Kidney (tissue), 14 donors: Measurements from ENCODE around the gene DIAPH3. TPM values are rescaled to one million over a fixed set of nuclear protein-coding genes. Genes with fewer than 3 reads are reported as not detected.

Experiments
- DNase-seq, 5 donors: peaks; one replicate each; pipeline ENCODE4 v3.0.0-alpha.2; 2013 to 2020
- FAIRE-seq: peaks from 2 replicates; lab custom pipeline; 2012; peaks lifted over from hg19 to GRCh38; lab: Jason Lieb, UNC
- H3K27ac ChIP-seq, 2 donors: one replicate each; pipeline ENCODE4 v1.7.0; 2013; ENCODE audit warnings: low read depth in 2 of 2, low read length in 2 of 2, inconsistent platforms in 1 of 2
- H3K27me3 ChIP-seq: one replicate; pipeline ENCODE4 v1.7.1; 2013; ENCODE audit warnings: low read length, inconsistent platforms; ENCODE audit not compliant: control insufficient read depth, insufficient read depth
- H3K36me3 ChIP-seq, 3 donors: one replicate each; pipeline versions ENCODE4 v1.7.0 to v1.7.1; 2013; ENCODE audit warnings: low read length in 3 of 3, control low read depth in 1 of 3, inconsistent platforms in 1 of 3; ENCODE audit not compliant: insufficient read depth in 3 of 3, control insufficient read depth in 2 of 3
- H3K4me1 ChIP-seq, 3 donors: one replicate each; pipeline versions ENCODE4 v1.7.0 to v1.7.1; 2013; ENCODE audit warnings: low read length in 3 of 3, inconsistent platforms in 1 of 3, low read depth in 1 of 3; ENCODE audit not compliant: control insufficient read depth in 2 of 3, insufficient read depth in 2 of 3
- H3K4me3 ChIP-seq, 3 donors: one replicate each; pipeline versions ENCODE4 v1.7.0 to v1.8.1; 2013; ENCODE audit warnings: low read length in 3 of 3, control low read depth in 1 of 3, inconsistent platforms in 1 of 3
- H3K9ac ChIP-seq, 3 donors: one replicate each; pipeline versions ENCODE4 v1.7.0 to v1.7.1; 2013; ENCODE audit warnings: low read length in 3 of 3, control low read depth in 1 of 3, inconsistent platforms in 1 of 3
- H3K9me3 ChIP-seq, 3 donors: one replicate each; pipeline versions ENCODE4 v1.7.0 to v1.7.1; 2013; ENCODE audit warnings: low read length in 3 of 3, control low read depth in 1 of 3, inconsistent platforms in 1 of 3; ENCODE audit not compliant: control insufficient read depth in 2 of 3, insufficient read depth in 1 of 3
- CTCF ChIP-seq: IDR thresholded peaks from 3 replicates; pipeline ENCODE4 v1.5.1; 2012; ENCODE audit warnings: mild to moderate bottlenecking, moderate library complexity, borderline replicate concordance; ENCODE audit not compliant: insufficient read depth; ENCODE audit errors: extremely low read depth
- intact Hi-C: fragments of 100-400 bp; cut with DNase I; formaldehyde crosslinking; loops from one replicate; pipeline ENCODE4 v1.11.1; 2022
- polyA plus RNA-seq: library from polyadenylated mRNA; stranded (reverse); fragments of 350-450 nt; fragmentation: Illumina TruSeq; extraction: RNeasy Lipid Tissue Mini Kit (QIAGEN cat#74804); gene quantifications from one replicate; pipeline ENCODE4 v1.2.3, GENCODE V29; 2014; ENCODE audit warnings: low read depth, low replicate concordance; ENCODE audit not compliant: insufficient read depth
- total RNA-seq: library from RNA; stranded (reverse); fragmentation: NEBNext Ultra II Directional; extraction: Animal tissue kit (Norgen Biotek cat#: 25700); gene quantifications from one replicate; pipeline ENCODE4 v1.2.1, GENCODE V29; 2021
- donor health status: control.
- donor health status: control.
- donor health status: control.
- donor health status: control.
- donor health status: control.
- donor health status: DM: yes; HTN: yes; CAD: no.
- donor health status: Normal renal cell carcinoma (clear cell type).

Gene DIAPH3
- total and polyA plus RNA-seq, 2 donors from 2014 or later = 2.0 to 2.7 TPM

- no peak for TF ChIP-seq CTCF
- no peak overlapping the region for H3K9ac ChIP-seq
- no peaks in the 10 kb centered on the region for H3K9me3 ChIP-seq
- intact Hi-C loops = no loop called here
- H3K27me3 ChIP-seq = no peaks in the 10 kb centered on the region
- no peaks in the 10 kb centered on the region for H3K4me1 ChIP-seq
- H3K27ac ChIP-seq = no peak overlapping the region
- no peak for DNase-seq
- no peaks in the 10 kb centered on the region for H3K36me3 ChIP-seq
- H3K4me3 ChIP-seq = no peak overlapping the region
- FAIRE-seq = no peak
Observed at GRCh38 chr13:59706101-59706976, 457.4 kb downstream of the DIAPH3 start.

- no peaks in the 10 kb centered on the region for H3K36me3 ChIP-seq
- FAIRE-seq = no peak
- TF ChIP-seq CTCF = no peak
- no peak for DNase-seq
- no peaks in the 10 kb centered on the region for H3K9me3 ChIP-seq
- no peak overlapping the region for H3K27ac ChIP-seq
- no peak overlapping the region for H3K4me3 ChIP-seq
- no peaks in the 10 kb centered on the region for H3K4me1 ChIP-seq
- intact Hi-C loops = no loop called here
- H3K27me3 ChIP-seq = no peaks in the 10 kb centered on the region
- H3K9ac ChIP-seq = no peak overlapping the region
Observed at GRCh38 chr13:59702269-59702668, 461.5 kb downstream of the DIAPH3 start.

- DNase-seq = no peak
- Histone ChIP-seq H3K4me1 (no peaks in the 10 kb centered on the region), H3K36me3 (no peaks in the 10 kb centered on the region), H3K4me3 (no peak overlapping the region), H3K9me3 (no peaks in the 10 kb centered on the region), H3K27ac (no peak overlapping the region), H3K27me3 (no peaks in the 10 kb centered on the region), H3K9ac (no peak overlapping the region)
- intact Hi-C loops = no loop called here
- FAIRE-seq = no peak
- TF ChIP-seq CTCF = no peak
Observed at GRCh38 chr13:59701261-59701660, 462.5 kb downstream of the DIAPH3 start.
